ENCODE measurements around the gene HECTD1.
"Not testable (repeated sequence)": the region's sequence is repeated elsewhere in the genome, so short reads cannot be mapped to it uniquely, and the experiment has no call there.

The HECTD1 gene

DNA sequence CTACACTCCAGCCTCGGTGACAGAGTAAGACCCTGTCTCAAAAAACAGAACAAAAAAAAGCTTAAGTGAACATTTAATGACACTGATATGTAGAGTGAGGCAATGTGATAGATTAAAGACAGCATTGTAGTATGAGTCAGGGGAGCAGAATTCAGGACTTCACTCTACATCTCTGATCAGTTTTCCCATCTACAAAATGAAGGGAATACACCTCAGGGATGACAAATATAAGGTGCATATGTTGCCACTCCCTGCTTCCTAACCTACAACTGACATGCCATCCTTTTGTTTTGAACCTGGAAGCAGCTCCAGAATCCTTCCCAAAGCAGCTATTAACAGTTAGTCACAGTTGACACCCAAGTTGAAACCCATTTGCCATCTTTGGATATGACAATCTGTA, 150.6 kb downstream of the HECTD1 start:
- DNase-seq (ENCODE audit: low spot score): no peak

DNA sequence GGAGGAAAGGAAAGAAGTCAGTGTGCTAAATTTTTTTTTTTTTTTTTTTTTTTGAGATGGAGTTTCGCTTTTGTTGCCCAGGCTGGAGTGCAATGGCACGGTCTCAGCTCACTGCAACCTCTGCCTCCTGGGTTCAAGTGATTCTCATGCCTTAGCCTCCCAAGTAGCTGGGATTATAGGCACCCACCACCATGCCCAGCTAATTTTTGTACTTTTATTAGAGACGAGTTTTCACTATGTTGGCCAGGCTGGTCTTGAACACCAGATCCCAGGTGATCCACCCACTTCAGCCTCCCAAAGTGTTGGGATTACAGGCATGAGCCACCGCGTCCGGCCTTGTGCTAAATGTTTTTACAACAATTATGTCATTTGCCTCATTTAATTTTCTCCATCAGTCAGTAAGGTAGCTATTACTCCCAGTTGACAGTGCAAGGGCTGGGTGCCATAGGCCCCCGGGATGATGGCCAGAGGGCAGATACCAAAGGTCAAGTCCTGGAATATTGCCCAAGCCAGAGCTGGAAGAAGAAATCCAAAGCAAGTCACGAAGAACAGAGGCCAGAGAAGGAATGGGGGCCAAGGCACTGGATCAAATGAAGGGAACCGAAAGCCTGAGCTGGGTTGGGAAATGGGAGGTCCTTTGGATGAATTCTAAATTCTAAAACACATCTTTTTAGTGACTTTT, 154.5 kb downstream of the HECTD1 start:
- not testable (repeated sequence) for FAIRE-seq; DNase-seq (ENCODE audit: low spot score)

More for the DNA sequence above, 150.6 kb downstream of the HECTD1 start:
- no peak for FAIRE-seq

DNA sequence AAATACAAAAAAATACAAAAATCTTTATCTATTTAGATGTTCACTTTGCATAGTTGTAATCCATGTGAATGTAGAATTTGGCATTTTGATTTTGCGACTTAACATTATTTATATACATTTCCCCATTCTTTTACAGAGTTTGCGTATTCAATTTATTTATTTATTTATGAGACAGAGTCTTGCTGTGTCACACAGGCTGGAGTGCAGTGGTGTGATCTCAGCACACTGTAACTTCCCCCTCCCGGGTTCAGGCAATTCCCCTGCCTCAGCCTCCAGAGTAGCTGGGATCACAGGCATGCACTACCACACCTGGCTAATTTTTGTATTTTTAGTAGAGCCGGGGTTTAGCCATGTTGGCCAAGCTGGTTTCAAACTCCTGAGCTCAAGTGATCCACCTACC, 156.1 kb downstream of the HECTD1 start:
- FAIRE-seq (no peak), DNase-seq (ENCODE audit: low spot score) (no peak)

DNA sequence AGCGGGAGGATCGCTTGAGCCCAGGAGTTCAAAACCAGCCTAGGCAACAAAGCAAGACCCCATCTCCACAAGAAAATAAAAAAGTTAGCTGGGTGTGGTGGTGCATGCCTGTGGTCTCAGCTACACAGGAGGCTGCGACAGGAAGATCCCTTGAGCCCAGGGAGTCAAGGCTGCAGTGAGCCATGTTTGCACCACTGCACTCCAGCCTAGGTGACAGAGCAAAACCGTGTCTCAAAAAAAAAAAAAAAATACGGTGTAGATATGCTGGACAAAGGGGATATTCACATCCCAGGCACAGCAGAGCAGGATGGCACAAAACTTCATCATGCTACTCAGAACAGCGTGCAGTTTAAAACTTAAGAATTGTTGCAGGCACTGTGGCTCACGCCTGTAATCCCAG, 156.6 kb downstream of the HECTD1 start:
- FAIRE-seq (no peak), DNase-seq (ENCODE audit: low spot score) (no peak)
